GM23338 (cell line): Measurements from ENCODE around the gene NTM. TPM values are rescaled to one million over a fixed set of nuclear protein-coding genes. Genes with fewer than 3 reads are reported as not detected.

Experiments
- ATAC-seq: fragments of 200-7000 bp; cut with Tn5 transposase; 3 replicates; pipeline ENCODE4 v1.9.1; 2020
- DNase-seq: peaks from one replicate; pipeline ENCODE4 v3.0.0-alpha.2; 2015; ENCODE audit warnings: low spot score
- H2AFZ ChIP-seq: fragments of 200-600 bp; sonication (generic); 2 replicates; pipeline ENCODE4 v1.8.0; 2016; ENCODE audit warnings: antibody characterized with exemption, mild to moderate bottlenecking, moderate library complexity
- H3F3A ChIP-seq: fragments of 200-600 bp; sonication (generic); replicated peaks from 2 replicates; pipeline ENCODE4 v1.8.0; 2017; ENCODE audit warnings: antibody characterized with exemption, mixed run types, low read depth
- H3K27ac ChIP-seq: fragments of 200-600 bp; sonication (generic); 2 replicates; pipeline ENCODE4 v1.6.1; 2016; ENCODE audit warnings: low read depth
- H3K27me3 ChIP-seq: fragments of 200-600 bp; sonication (generic); 2 replicates; pipeline ENCODE4 v1.8.0; 2016; ENCODE audit warnings: mild to moderate bottlenecking, mixed run types, moderate library complexity; ENCODE audit not compliant: insufficient read depth
- H3K36me3 ChIP-seq: fragments of 200-600 bp; sonication (generic); 2 replicates; pipeline ENCODE4 v1.8.0; 2016; ENCODE audit warnings: mild to moderate bottlenecking; ENCODE audit not compliant: insufficient read depth
- H3K4me1 ChIP-seq: fragments of 200-600 bp; sonication (generic); 2 replicates; pipeline ENCODE4 v1.8.0; 2016; ENCODE audit warnings: mild to moderate bottlenecking, moderate library complexity; ENCODE audit not compliant: insufficient read depth
- H3K4me2 ChIP-seq: fragments of 200-600 bp; sonication (generic); 2 replicates; pipeline ENCODE4 v1.7.1; 2017; ENCODE audit warnings: mixed run types
- H3K4me3 ChIP-seq: fragments of 200-600 bp; sonication (generic); 2 replicates; pipeline ENCODE4 v1.6.1; 2016; ENCODE audit warnings: mixed run types
- H3K79me2 ChIP-seq: fragments of 200-600 bp; sonication (generic); replicated peaks from 2 replicates; pipeline ENCODE4 v1.8.0; 2017; ENCODE audit warnings: mild to moderate bottlenecking; ENCODE audit not compliant: insufficient read depth
- H3K9me2 ChIP-seq: fragments of 200-600 bp; sonication (generic); 2 replicates; pipeline ENCODE4 v1.8.0; 2017; ENCODE audit not compliant: insufficient read depth
- H4K20me1 ChIP-seq: fragments of 200-600 bp; sonication (generic); replicated peaks from 2 replicates; pipeline ENCODE4 v1.8.0; 2017; ENCODE audit warnings: mild to moderate bottlenecking; ENCODE audit not compliant: insufficient read depth
- H3K27ac Mint-ChIP-seq: 2 replicates; pipeline ENCODE4 v1.8.0; 2020; ENCODE audit warnings: inconsistent platforms, mild to moderate bottlenecking, moderate library complexity, mixed read lengths
- H3K27me3 Mint-ChIP-seq: 3 replicates; pipeline ENCODE4 v1.8.0; 2022; ENCODE audit warnings: low read depth, mild to moderate bottlenecking, moderate library complexity, mixed read lengths, inconsistent platforms; ENCODE audit not compliant: insufficient read depth, poor library complexity
- H3K36me3 Mint-ChIP-seq: 3 replicates; pipeline ENCODE4 v1.8.0; 2021; ENCODE audit warnings: low read depth, mild to moderate bottlenecking, inconsistent platforms, moderate library complexity, mixed read lengths
- H3K4me1 Mint-ChIP-seq: 3 replicates; pipeline ENCODE4 v1.8.0; 2020; ENCODE audit warnings: mild to moderate bottlenecking, inconsistent platforms, mixed read lengths
- H3K4me3 Mint-ChIP-seq: 3 replicates; pipeline ENCODE4 v1.8.0; 2021; ENCODE audit warnings: moderate library complexity, mild to moderate bottlenecking, inconsistent platforms, mixed read lengths
- H3K9me3 Mint-ChIP-seq: 3 replicates; pipeline ENCODE4 v1.8.0; 2020; ENCODE audit warnings: moderate library complexity, mild to moderate bottlenecking, inconsistent platforms, mixed read lengths
- NANOG ChIP-seq: IDR thresholded peaks from 2 replicates; pipeline ENCODE4 v1.6.1; 2016; ENCODE audit warnings: antibody characterized with exemption, borderline replicate concordance
- polyA plus RNA-seq: library from polyadenylated mRNA; unstranded; fragments of >200 nt; fragmentation: Nextera tagmentation; extraction: Ambion mirVana; gene quantifications from 2 replicates; pipeline ENCODE4 v1.2.1, GENCODE V29; 2016
- total RNA-seq: library from RNA; depleted of rRNA; stranded (reverse); fragments of >200 nt; shearing (Covaris generic); gene quantifications from 2 replicates; pipeline ENCODE4 v1.2.3, GENCODE V29; 2014
- TF ChIP-seq, protein P1 (sequence below): fragments of 250-450 bp; sonication (Bioruptor Pico); IDR thresholded peaks from 2 replicates; pipeline ENCODE4 v1.5.0; 2020; ENCODE audit warnings: mild to moderate bottlenecking, moderate library complexity
- TF ChIP-seq, protein P2 (sequence below), 2 experiments: fragments of 200-600 bp in 1 of 2; sonication (generic) in 1 of 2; conservative IDR thresholded peaks; 2 replicates each; pipeline versions ENCODE4 v1.5.1 to v1.6.1; 2016 to 2017; ENCODE audit warnings: antibody characterized with exemption in 2 of 2, low read depth in 2 of 2, mild to moderate bottlenecking in 2 of 2, moderate library complexity in 1 of 2

NTM gene
- total and polyA plus RNA-seq, 2 experiments from 2014 or later = 10.6 to 14.6 TPM

DNA sequence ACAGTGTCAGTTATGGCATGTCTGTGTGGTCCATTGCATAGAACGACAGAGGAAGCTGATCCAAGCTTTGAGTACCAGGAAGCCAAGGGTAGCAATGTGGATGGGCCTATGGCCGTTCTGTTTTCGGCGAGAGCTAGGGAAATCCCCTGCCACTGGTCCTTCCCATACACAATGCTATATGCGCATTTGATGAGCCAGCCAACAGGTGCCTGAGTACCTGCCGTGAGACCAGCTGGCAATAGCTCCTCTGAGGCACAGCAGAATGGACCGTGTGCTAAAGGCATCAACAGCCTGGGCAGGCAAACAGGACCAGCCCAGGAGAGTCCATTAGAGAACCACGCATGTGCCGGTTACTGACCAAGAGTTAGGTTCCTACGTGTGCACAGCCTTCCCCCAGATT is 753.0 kb downstream of the NTM start:
- Histone ChIP-seq H3K27me3 (no peaks in the 10 kb centered on the region), H3K36me3 (no peaks in the 10 kb centered on the region), H3K9me2 (no peaks in the 10 kb centered on the region), H3K27ac (no peak overlapping the region), H3K79me2 (no peaks in the 10 kb centered on the region), H3F3A (peaks cover 8% of the 10 kb centered on the region; the same call in 1 of the 2 replicates), H3K4me1 (peaks cover 47% of the 10 kb centered on the region), H4K20me1 (no peaks in the 10 kb centered on the region), H3K4me3 (no peak overlapping the region), H3K4me2 (no peak overlapping the region), H2AFZ (no peak overlapping the region)
- ATAC-seq (peak; percentile 63), DNase-seq (peak; percentile 58)
- Mint-ChIP-seq H3K9me3 (no peaks in the 10 kb centered on the region), H3K27me3 (peaks cover 3% of the 10 kb centered on the region), H3K36me3 (no peaks in the 10 kb centered on the region), H3K4me1 (peaks cover 29% of the 10 kb centered on the region), H3K4me3 (no peak overlapping the region), H3K27ac (no peak overlapping the region)
- TF ChIP-seq, protein P1, sequence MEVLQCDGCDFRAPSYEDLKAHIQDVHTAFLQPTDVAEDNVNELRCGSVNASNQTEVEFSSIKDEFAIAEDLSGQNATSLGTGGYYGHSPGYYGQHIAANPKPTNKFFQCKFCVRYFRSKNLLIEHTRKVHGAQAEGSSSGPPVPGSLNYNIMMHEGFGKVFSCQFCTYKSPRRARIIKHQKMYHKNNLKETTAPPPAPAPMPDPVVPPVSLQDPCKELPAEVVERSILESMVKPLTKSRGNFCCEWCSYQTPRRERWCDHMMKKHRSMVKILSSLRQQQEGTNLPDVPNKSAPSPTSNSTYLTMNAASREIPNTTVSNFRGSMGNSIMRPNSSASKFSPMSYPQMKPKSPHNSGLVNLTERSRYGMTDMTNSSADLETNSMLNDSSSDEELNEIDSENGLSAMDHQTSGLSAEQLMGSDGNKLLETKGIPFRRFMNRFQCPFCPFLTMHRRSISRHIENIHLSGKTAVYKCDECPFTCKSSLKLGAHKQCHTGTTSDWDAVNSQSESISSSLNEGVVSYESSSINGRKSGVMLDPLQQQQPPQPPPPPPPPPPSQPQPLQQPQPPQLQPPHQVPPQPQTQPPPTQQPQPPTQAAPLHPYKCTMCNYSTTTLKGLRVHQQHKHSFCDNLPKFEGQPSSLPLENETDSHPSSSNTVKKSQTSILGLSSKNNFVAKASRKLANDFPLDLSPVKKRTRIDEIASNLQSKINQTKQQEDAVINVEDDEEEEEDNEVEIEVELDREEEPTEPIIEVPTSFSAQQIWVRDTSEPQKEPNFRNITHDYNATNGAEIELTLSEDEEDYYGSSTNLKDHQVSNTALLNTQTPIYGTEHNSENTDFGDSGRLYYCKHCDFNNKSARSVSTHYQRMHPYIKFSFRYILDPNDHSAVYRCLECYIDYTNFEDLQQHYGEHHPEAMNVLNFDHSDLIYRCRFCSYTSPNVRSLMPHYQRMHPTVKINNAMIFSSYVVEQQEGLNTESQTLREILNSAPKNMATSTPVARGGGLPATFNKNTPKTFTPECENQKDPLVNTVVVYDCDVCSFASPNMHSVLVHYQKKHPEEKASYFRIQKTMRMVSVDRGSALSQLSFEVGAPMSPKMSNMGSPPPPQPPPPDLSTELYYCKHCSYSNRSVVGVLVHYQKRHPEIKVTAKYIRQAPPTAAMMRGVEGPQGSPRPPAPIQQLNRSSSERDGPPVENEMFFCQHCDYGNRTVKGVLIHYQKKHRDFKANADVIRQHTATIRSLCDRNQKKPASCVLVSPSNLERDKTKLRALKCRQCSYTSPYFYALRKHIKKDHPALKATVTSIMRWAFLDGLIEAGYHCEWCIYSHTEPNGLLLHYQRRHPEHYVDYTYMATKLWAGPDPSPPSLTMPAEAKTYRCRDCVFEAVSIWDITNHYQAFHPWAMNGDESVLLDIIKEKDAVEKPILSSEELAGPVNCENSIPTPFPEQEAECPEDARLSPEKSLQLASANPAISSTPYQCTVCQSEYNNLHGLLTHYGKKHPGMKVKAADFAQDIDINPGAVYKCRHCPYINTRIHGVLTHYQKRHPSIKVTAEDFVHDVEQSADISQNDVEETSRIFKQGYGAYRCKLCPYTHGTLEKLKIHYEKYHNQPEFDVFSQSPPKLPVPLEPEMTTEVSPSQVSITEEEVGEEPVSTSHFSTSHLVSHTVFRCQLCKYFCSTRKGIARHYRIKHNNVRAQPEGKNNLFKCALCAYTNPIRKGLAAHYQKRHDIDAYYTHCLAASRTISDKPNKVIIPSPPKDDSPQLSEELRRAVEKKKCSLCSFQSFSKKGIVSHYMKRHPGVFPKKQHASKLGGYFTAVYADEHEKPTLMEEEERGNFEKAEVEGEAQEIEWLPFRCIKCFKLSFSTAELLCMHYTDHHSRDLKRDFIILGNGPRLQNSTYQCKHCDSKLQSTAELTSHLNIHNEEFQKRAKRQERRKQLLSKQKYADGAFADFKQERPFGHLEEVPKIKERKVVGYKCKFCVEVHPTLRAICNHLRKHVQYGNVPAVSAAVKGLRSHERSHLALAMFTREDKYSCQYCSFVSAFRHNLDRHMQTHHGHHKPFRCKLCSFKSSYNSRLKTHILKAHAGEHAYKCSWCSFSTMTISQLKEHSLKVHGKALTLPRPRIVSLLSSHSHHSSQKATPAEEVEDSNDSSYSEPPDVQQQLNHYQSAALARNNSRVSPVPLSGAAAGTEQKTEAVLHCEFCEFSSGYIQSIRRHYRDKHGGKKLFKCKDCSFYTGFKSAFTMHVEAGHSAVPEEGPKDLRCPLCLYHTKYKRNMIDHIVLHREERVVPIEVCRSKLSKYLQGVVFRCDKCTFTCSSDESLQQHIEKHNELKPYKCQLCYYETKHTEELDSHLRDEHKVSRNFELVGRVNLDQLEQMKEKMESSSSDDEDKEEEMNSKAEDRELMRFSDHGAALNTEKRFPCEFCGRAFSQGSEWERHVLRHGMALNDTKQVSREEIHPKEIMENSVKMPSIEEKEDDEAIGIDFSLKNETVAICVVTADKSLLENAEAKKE (CRISPR knock-in tag) = peak; percentile 69
- TF ChIP-seq NANOG = no peak

DNA sequence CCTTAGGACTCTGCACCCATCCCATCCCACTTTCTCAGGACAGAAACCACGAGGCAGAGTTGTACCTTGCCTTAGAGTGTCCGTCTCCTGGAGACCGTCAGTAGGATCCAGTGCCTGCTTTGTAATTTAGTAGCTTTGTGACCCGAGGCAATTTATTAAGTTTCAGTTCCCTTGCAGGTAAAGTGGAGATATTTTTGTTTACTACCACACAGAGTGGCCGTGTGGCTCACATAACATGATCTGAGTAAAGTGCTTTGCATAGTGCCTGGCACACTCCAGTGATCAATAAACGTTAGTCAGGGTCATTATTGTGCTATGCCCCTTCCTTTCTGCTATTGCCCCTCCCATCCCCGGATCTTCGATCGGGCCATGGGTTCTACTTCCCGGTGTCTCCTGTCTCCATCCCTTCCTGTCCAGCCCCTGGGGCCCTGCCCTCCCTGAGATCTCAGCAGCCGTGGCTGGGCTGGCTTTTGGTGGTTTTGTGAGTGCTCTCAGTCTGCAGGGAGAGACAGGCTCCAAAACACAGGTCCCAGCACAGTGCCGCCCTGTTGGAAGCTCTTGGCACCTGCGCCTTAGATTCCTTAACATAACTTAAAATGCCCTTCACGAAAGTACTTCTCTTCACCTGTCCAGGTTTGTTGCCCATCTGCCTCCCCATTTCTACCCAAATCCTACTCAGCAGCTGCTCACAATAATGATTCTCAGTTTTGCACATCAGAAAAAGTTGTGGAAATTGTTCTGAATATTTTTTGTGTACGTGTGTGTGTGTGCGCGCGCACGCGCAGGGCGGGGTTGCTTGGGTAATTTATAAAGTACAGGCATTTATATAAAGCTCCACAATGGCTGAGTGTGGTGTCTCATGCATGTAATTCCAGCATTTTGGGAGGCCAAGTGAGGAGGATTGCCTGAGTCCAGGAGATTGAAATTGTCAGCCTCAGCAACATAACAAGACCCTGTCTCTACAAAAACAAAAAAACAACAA is 753.7 kb downstream of the NTM start:
- H3K4me2 ChIP-seq = no peak overlapping the region

More for the DNA sequence above, 753.7 kb downstream of the NTM start:
- H3K9me3 Mint-ChIP-seq = no peaks in the 10 kb centered on the region
- peaks cover 3% of the 10 kb centered on the region for H3K27me3 Mint-ChIP-seq
- Histone ChIP-seq H3K27ac (no peak overlapping the region), H2AFZ (no peak overlapping the region), H3K79me2 (no peaks in the 10 kb centered on the region), H3K4me1 (peaks cover 43% of the 10 kb centered on the region), H3K9me2 (no peaks in the 10 kb centered on the region), H4K20me1 (no peaks in the 10 kb centered on the region), H3F3A (peaks cover 8% of the 10 kb centered on the region; the same call in 1 of the 2 replicates), H3K27me3 (no peaks in the 10 kb centered on the region), H3K36me3 (no peaks in the 10 kb centered on the region), H3K4me3 (no peak overlapping the region)
- peaks cover 24% of the 10 kb centered on the region for H3K4me1 Mint-ChIP-seq
- no peak overlapping the region for H3K27ac Mint-ChIP-seq
- peak; percentile 71 for DNase-seq
- TF ChIP-seq NANOG = no peak
- TF ChIP-seq, protein P2, sequence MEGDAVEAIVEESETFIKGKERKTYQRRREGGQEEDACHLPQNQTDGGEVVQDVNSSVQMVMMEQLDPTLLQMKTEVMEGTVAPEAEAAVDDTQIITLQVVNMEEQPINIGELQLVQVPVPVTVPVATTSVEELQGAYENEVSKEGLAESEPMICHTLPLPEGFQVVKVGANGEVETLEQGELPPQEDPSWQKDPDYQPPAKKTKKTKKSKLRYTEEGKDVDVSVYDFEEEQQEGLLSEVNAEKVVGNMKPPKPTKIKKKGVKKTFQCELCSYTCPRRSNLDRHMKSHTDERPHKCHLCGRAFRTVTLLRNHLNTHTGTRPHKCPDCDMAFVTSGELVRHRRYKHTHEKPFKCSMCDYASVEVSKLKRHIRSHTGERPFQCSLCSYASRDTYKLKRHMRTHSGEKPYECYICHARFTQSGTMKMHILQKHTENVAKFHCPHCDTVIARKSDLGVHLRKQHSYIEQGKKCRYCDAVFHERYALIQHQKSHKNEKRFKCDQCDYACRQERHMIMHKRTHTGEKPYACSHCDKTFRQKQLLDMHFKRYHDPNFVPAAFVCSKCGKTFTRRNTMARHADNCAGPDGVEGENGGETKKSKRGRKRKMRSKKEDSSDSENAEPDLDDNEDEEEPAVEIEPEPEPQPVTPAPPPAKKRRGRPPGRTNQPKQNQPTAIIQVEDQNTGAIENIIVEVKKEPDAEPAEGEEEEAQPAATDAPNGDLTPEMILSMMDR (conservative IDR thresholded peaks at IDR 0.05; ENCODE audit: low read depth in 2 of 2) = peak; percentile 56 to 59
- H3K36me3 Mint-ChIP-seq = no peaks in the 10 kb centered on the region
- peak; percentile 36 for ATAC-seq
- H3K4me3 Mint-ChIP-seq = no peak overlapping the region
